ENCODE data around the gene FBRS. TPM values are rescaled to one million over a fixed set of nuclear protein-coding genes. Genes with fewer than 3 reads are reported as not detected.

The FBRS gene
- total and polyA plus RNA-seq, 8 donors: 52.1 to 80.8 (median 62.7) TPM

GRCh38 chr16:30703971-30704370 is 45.7 kb downstream of the FBRS start:
- ATAC-seq: no peak
- H3K9me3 ChIP-seq: no peaks in the 10 kb centered on the region
- intact Hi-C loops (cut with DNase I): no loop called here
- H3K27ac ChIP-seq: no peak overlapping the region
- peaks cover 9 to 18% of the 10 kb centered on the region in 2 donors for H3K4me1 ChIP-seq
- peaks cover 18 to 90% of the 10 kb centered on the region in 2 donors for H3K36me3 ChIP-seq
- no peak overlapping the region for H3K4me3 ChIP-seq
- H3K27me3 ChIP-seq: no peaks in the 10 kb centered on the region
- TF ChIP-seq, protein P1, sequence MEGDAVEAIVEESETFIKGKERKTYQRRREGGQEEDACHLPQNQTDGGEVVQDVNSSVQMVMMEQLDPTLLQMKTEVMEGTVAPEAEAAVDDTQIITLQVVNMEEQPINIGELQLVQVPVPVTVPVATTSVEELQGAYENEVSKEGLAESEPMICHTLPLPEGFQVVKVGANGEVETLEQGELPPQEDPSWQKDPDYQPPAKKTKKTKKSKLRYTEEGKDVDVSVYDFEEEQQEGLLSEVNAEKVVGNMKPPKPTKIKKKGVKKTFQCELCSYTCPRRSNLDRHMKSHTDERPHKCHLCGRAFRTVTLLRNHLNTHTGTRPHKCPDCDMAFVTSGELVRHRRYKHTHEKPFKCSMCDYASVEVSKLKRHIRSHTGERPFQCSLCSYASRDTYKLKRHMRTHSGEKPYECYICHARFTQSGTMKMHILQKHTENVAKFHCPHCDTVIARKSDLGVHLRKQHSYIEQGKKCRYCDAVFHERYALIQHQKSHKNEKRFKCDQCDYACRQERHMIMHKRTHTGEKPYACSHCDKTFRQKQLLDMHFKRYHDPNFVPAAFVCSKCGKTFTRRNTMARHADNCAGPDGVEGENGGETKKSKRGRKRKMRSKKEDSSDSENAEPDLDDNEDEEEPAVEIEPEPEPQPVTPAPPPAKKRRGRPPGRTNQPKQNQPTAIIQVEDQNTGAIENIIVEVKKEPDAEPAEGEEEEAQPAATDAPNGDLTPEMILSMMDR (IDR thresholded peaks at IDR 0.05): no peak
- DNase-seq: no peak

DNA sequence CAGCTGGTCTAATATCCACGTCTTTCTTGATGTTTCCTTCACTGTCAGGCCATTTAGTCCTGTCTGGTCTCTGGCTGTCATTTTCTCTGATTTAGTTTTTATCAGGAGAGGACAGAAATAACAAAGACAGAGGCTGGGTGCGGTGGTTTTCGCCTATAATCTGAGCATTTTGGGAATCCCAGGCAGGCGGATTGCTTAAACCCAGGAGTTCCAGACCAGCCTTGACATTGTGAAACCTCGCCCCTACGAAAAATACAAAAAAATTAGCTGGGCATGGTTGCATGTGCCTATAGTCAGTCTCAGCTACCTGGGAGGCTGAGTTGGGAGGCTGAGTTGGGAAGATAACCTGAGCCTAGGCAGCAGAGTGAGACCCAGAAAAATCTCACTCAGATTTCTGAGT is 47.8 kb downstream of the FBRS start:
- TF ChIP-seq, protein P1 (IDR thresholded peaks at IDR 0.05): no peak
- peaks cover 0 to 7% of the 10 kb centered on the region in 2 donors for H3K4me1 ChIP-seq
- no peaks in the 10 kb centered on the region for H3K9me3 ChIP-seq
- DNase-seq: no peak
- H3K27me3 ChIP-seq: no peaks in the 10 kb centered on the region
- H3K27ac ChIP-seq: no peak overlapping the region
- intact Hi-C loops (cut with DNase I): no loop called here
- ATAC-seq: no peak
- no peak overlapping the region for H3K4me3 ChIP-seq
- H3K36me3 ChIP-seq: peaks cover 14 to 98% of the 10 kb centered on the region in 2 donors

DNA sequence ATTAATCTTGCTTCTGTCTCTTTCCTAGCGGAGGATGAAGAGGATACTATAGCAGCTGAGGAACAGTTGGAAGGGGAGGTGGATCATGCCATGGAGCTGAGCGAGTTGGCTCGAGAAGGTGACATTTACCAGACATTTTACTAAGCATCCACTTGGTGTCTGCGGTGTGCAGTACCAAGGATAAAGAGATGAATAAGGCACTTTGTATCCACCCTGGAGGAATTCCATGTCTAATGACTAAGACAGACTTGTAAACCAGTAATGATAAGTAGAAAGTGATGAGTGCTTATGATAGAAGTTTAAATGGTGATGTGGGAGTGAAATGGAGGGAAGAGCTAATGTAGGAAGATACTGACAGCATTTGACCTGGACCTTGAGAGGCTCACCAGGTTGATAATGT is 52.7 kb downstream of the FBRS start:
- no peaks in the 10 kb centered on the region for H3K27me3 ChIP-seq
- H3K9me3 ChIP-seq: no peaks in the 10 kb centered on the region
- no peak for ATAC-seq
- H3K4me1 ChIP-seq: peaks cover 0 to 41% of the 10 kb centered on the region in 2 donors
- peaks cover 0 to 100% of the 10 kb centered on the region in 2 donors for H3K36me3 ChIP-seq
- H3K4me3 ChIP-seq: no peak overlapping the region
- TF ChIP-seq, protein P1 (IDR thresholded peaks at IDR 0.05): no peak
- intact Hi-C loops (cut with DNase I): no loop called here
- DNase-seq: no peak
- peak overlapping the region in 1 of 2 donors; percentile 61 for H3K27ac ChIP-seq

DNA sequence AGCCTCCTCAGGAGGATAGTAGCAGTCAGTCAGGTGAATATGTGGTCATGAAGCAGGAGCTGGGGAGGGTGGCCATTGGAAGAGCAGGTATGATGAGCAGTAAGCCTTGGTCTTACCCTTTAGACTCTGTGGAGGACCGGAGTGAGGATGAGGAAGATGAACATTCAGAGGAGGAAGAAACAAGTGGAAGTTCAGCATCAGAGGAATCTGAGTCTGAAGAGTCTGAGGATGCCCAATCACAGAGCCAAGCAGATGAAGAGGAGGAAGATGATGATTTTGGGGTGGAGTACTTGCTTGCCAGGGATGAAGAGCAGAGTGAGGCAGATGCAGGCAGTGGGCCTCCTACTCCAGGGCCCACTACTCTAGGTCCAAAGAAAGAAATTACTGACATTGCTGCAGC is 53.5 kb downstream of the FBRS start:
- no peaks in the 10 kb centered on the region for H3K9me3 ChIP-seq
- H3K27me3 ChIP-seq: no peaks in the 10 kb centered on the region
- H3K36me3 ChIP-seq: peaks cover 3 to 100% of the 10 kb centered on the region in 2 donors
- H3K27ac ChIP-seq: no peak overlapping the region
- H3K4me3 ChIP-seq: no peak overlapping the region
- ATAC-seq (no peak), DNase-seq (no peak)
- intact Hi-C loops (cut with DNase I): no loop called here
- peaks cover 0 to 48% of the 10 kb centered on the region in 2 donors for H3K4me1 ChIP-seq
- TF ChIP-seq, protein P1 (IDR thresholded peaks at IDR 0.05): no peak

DNA sequence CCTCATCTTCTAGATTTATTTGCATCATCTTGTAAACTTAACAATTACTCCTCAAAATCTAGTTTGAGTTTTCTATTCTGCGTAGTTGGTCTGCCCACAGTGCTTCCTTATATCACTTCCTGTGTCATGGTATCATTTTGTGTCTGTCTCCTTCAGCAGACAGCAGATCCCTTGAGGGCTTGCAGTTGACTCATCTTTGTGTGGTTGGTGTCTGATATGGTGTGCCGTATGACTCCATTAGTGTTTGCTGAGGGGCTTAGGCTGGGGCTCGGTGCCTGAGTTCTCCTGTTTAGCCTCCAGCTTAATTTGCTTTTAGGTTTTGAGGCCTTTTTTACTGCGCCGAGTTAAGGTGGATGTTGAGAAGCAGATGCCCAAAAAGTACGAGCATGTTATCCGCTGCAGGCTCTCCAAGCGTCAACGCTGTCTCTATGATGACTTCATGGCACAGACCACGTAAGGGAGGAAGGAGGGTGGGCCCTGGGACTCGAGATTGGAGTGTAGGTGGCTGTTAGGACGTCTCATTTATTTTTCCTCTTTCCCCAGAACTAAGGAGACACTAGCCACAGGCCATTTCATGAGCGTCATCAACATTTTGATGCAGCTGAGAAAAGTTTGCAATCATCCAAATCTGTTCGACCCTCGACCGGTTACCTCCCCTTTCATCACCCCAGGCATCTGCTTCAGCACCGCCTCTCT is 57.7 kb downstream of the FBRS start:
- Histone ChIP-seq H3K9me3 (no peaks in the 10 kb centered on the region), H3K4me1 (peaks cover 0 to 44% of the 10 kb centered on the region in 2 donors), H3K4me3 (no peak overlapping the region), H3K27me3 (no peaks in the 10 kb centered on the region), H3K27ac (peak overlapping the region; percentile 0 to 86), H3K36me3 (peaks cover 3 to 100% of the 10 kb centered on the region in 2 donors)
- ATAC-seq (peak; percentile 43), DNase-seq (no peak)
- intact Hi-C loops (cut with DNase I): no loop called here
- TF ChIP-seq, protein P1 (IDR thresholded peaks at IDR 0.05): no peak

Measured in left lung (tissue), 10 donors.